IMR-90 (cell line): ENCODE measurements around the gene ATP7A. TPM values are rescaled to one million over a fixed set of nuclear protein-coding genes. Genes with fewer than 3 reads are reported as not detected.

Experiments used
- ATAC-seq: fragments of 200-7000 bp; cut with Tn5 transposase; 2 replicates; pipeline ENCODE4 v1.9.1; 2020; ENCODE audit warnings: low read depth, mild to moderate bottlenecking, moderate library complexity
- BruUV-seq: library from RNA; stranded (reverse); fragments of 400-500 nt; replicated peaks from 2 replicates; lab custom pipeline; 2021; lab: Mats Ljungman, UMichigan
- CTCF ChIA-PET: fragments of 300-600 bp; formaldehyde crosslinking; extraction: SDS; loops from one replicate; lab custom pipeline; 2021; ENCODE audit warnings: antibody characterized with exemption; lab: Yijun Ruan, JAX
- POLR2A ChIA-PET: fragments of 300-600 bp; sonication (Branson Sonifier 250); formaldehyde crosslinking; loops from one replicate; lab custom pipeline; 2022; ENCODE audit warnings: antibody characterized with exemption; ENCODE audit not compliant: unreplicated experiment; lab: Charles Lee
- DNase-seq: peaks from one replicate; pipeline ENCODE4 v3.0.0; 2013
- H2AFZ ChIP-seq: replicated peaks from 2 replicates; pipeline ENCODE3; 2013; ENCODE audit warnings: low read length, mild to moderate bottlenecking; ENCODE audit not compliant: poor library complexity
- H2AK5ac ChIP-seq: 2 replicates; pipeline ENCODE4 v1.6.1; 2013; ENCODE audit warnings: low read depth, low read length, inconsistent platforms
- H2AK9ac ChIP-seq: replicated peaks from 2 replicates; pipeline ENCODE3; 2013; ENCODE audit warnings: mild to moderate bottlenecking, low read depth, low read length, moderate library complexity; ENCODE audit not compliant: poor library complexity
- H2BK120ac ChIP-seq: 2 replicates; pipeline ENCODE4 v1.6.1; 2013; ENCODE audit warnings: low read depth, low read length, inconsistent platforms
- H2BK15ac ChIP-seq: 3 replicates; pipeline ENCODE4 v1.6.1; 2013; ENCODE audit warnings: low read depth, low read length, inconsistent platforms
- H2BK20ac ChIP-seq: 2 replicates; pipeline ENCODE4 v1.6.1; 2013; ENCODE audit warnings: low read depth, mild to moderate bottlenecking, inconsistent platforms, low read length, moderate library complexity
- H2BK5ac ChIP-seq: 2 replicates; pipeline ENCODE4 v1.6.1; 2013; ENCODE audit warnings: mild to moderate bottlenecking, low read depth, low read length, inconsistent platforms; ENCODE audit not compliant: poor library complexity, severe bottlenecking
- H3K14ac ChIP-seq: replicated peaks from 2 replicates; pipeline ENCODE4 v1.6.1; 2013; ENCODE audit warnings: low read depth, low read length, inconsistent platforms
- H3K18ac ChIP-seq: 2 replicates; pipeline ENCODE4 v1.6.1; 2013; ENCODE audit warnings: low read depth, low read length, control low read depth
- H3K23ac ChIP-seq: 2 replicates; pipeline ENCODE4 v1.6.1; 2013; ENCODE audit warnings: low read depth, low read length, inconsistent platforms
- H3K27ac ChIP-seq: 2 replicates; pipeline ENCODE4 v1.5.1; 2013; ENCODE audit warnings: mild to moderate bottlenecking, control low read depth, low read length; ENCODE audit not compliant: insufficient read depth
- H3K27me3 ChIP-seq: 2 replicates; pipeline ENCODE4 v1.6.1; 2013; ENCODE audit warnings: low read length; ENCODE audit not compliant: control insufficient read depth, insufficient read depth
- H3K36me3 ChIP-seq: 2 replicates; pipeline ENCODE4 v1.6.1; 2013; ENCODE audit warnings: low read length, mixed read lengths; ENCODE audit not compliant: control insufficient read depth, insufficient read depth
- H3K4ac ChIP-seq: 2 replicates; pipeline ENCODE4 v1.6.1; 2013; ENCODE audit warnings: low read depth, low read length, inconsistent platforms
- H3K4me1 ChIP-seq: 2 replicates; pipeline ENCODE4 v1.6.1; 2013; ENCODE audit warnings: low read length, mixed read lengths; ENCODE audit not compliant: control insufficient read depth, insufficient read depth
- H3K4me2 ChIP-seq: 2 replicates; pipeline ENCODE4 v1.6.1; 2013; ENCODE audit warnings: low read depth, mild to moderate bottlenecking, control low read depth, low read length, moderate library complexity
- H3K4me3 ChIP-seq: 2 replicates; pipeline ENCODE4 v1.5.1; 2013; ENCODE audit warnings: low read depth, mild to moderate bottlenecking, control low read depth, low read length, moderate library complexity; ENCODE audit not compliant: insufficient read depth
- H3K56ac ChIP-seq: 2 replicates; pipeline ENCODE4 v1.6.1; 2013; ENCODE audit warnings: low read length, inconsistent platforms; ENCODE audit not compliant: insufficient read depth; ENCODE audit errors: extremely low read depth
- H3K79me1 ChIP-seq, 2 experiments: 2 replicates each; pipeline ENCODE4 v1.6.1; 2013; ENCODE audit warnings: low read length in 2 of 2, inconsistent platforms in 1 of 2, low read depth in 1 of 2
- H3K9ac ChIP-seq: 2 replicates; pipeline ENCODE4 v1.6.1; 2013; ENCODE audit warnings: low read depth, low read length, control low read depth
- H3K9me1 ChIP-seq: 2 replicates; pipeline ENCODE4 v1.6.1; 2013; ENCODE audit warnings: low read length, inconsistent platforms; ENCODE audit not compliant: insufficient read depth
- H3K9me3 ChIP-seq: 2 replicates; pipeline ENCODE4 v1.6.1; 2013; ENCODE audit warnings: low read length; ENCODE audit not compliant: control insufficient read depth, insufficient read depth
- H4K20me1 ChIP-seq: 2 replicates; pipeline ENCODE4 v1.6.1; 2013; ENCODE audit warnings: low read length, inconsistent platforms; ENCODE audit not compliant: insufficient read depth
- H4K5ac ChIP-seq: 2 replicates; pipeline ENCODE4 v1.6.1; 2013; ENCODE audit warnings: mild to moderate bottlenecking, low read depth, low read length, control low read depth
- H4K8ac ChIP-seq, 2 experiments: 2 replicates each; pipeline ENCODE4 v1.6.1; 2013; ENCODE audit warnings: low read depth in 2 of 2, low read length in 2 of 2, control low read depth in 1 of 2, inconsistent platforms in 1 of 2
- H4K91ac ChIP-seq: 2 replicates; pipeline ENCODE4 v1.6.1; 2013; ENCODE audit warnings: low read depth, low read length, inconsistent platforms; ENCODE audit not compliant: insufficient read depth
- CEBPB ChIP-seq: IDR thresholded peaks from 2 replicates; pipeline ENCODE4 v1.6.1; 2012; ENCODE audit warnings: low read depth, low read length, improper control_type of control experiment
- CHD1 ChIP-seq: IDR thresholded peaks from 2 replicates; pipeline ENCODE4 v1.6.1; 2012; ENCODE audit warnings: low read depth, low read length, improper control_type of control experiment
- CTCF ChIP-seq: conservative IDR thresholded peaks from 2 replicates; pipeline ENCODE4 v1.5.1; 2012; ENCODE audit warnings: mild to moderate bottlenecking, low read depth, low read length, improper control_type of control experiment
- ELK1 ChIP-seq: fragments of 150-350 bp; IDR thresholded peaks from 2 replicates; pipeline ENCODE4 v1.6.1; 2016; ENCODE audit warnings: low read depth, mild to moderate bottlenecking, low read length, moderate library complexity, borderline replicate concordance
- FOS ChIP-seq: fragments of 150-350 bp; IDR thresholded peaks from 2 replicates; pipeline ENCODE4 v1.6.1; 2016; ENCODE audit warnings: low read depth, low read length
- MAFK ChIP-seq: IDR thresholded peaks from 2 replicates; pipeline ENCODE4 v1.6.1; 2012; ENCODE audit warnings: low read depth, low read length, improper control_type of control experiment
- MAZ ChIP-seq: IDR thresholded peaks from 2 replicates; pipeline ENCODE4 v1.6.1; 2012; ENCODE audit warnings: low read depth, mild to moderate bottlenecking, low read length, improper control_type of control experiment, moderate library complexity, borderline replicate concordance
- MXI1 ChIP-seq: IDR thresholded peaks from 2 replicates; pipeline ENCODE4 v1.6.1; 2012; ENCODE audit warnings: low read depth, mild to moderate bottlenecking, low read length, moderate library complexity, borderline replicate concordance
- NFE2L2 ChIP-seq: fragments of 150-350 bp; IDR thresholded peaks from 2 replicates; pipeline ENCODE4 v1.6.1; 2016; ENCODE audit warnings: low read depth, mild to moderate bottlenecking, low read length
- POLR2A ChIP-seq: IDR thresholded peaks from 2 replicates; pipeline ENCODE4 v1.6.1; 2012; ENCODE audit warnings: mild to moderate bottlenecking, low read depth, low read length
- RAD21 ChIP-seq: IDR thresholded peaks from 2 replicates; pipeline ENCODE4 v1.6.1; 2012; ENCODE audit warnings: low read length, improper control_type of control experiment
- RFX5 ChIP-seq: IDR thresholded peaks from 2 replicates; pipeline ENCODE4 v1.8.0; 2012; ENCODE audit warnings: low read depth, mild to moderate bottlenecking, low read length, moderate library complexity
- SMC3 ChIP-seq: fragments of 150-350 bp; IDR thresholded peaks from 2 replicates; pipeline ENCODE4 v1.6.1; 2016; ENCODE audit warnings: low read depth, mild to moderate bottlenecking, antibody characterized with exemption, low read length, moderate library complexity
- WGBS, 2 experiments: methylation state at CpG; one replicate each; pipeline versions ENCODE4 v1.1.5 to v1.1.7; 2013; ENCODE audit warnings: missing lambda C conversion rate in 2 of 2; ENCODE audit not compliant: insufficient read length in 1 of 2; ENCODE audit errors: extremely low coverage in 2 of 2; 5-methylcytosine and 5-hydroxymethylcytosine counted together
- dilution Hi-C: fragments of 300-500 bp; cut with HindIII; formaldehyde crosslinking; loops from one replicate; pipeline ENCODE4 v1.14.3; 2018; ENCODE audit warnings: low sequenced_read_pairs; ENCODE audit not compliant: unreplicated experiment
- in situ Hi-C: fragments of 300-500 bp; cut with MboI; formaldehyde crosslinking; loops from 3 replicates; pipeline ENCODE4 v1.14.3; 2019; ENCODE audit warnings: low sequenced_read_pairs, inconsistent platforms, mixed read lengths
- intact Hi-C: fragments of 100-400 bp; cut with micrococcal nuclease; formaldehyde crosslinking; loops from 2 replicates; pipeline ENCODE4 v1.10.0; 2022
- polyA plus RNA-seq, 3 experiments: library from polyadenylated mRNA; depleted of rRNA; stranded (reverse); fragments of >200 nt; gene quantifications; 2 replicates each; pipeline ENCODE4 v1.2.3, GENCODE V29; 2012; ENCODE audit warnings: low replicate concordance in 1 of 3
- total RNA-seq: library from RNA; depleted of rRNA; stranded (reverse); fragments of >200 nt; gene quantifications from 2 replicates; pipeline ENCODE4 v1.2.3, GENCODE V29; 2012
- TF ChIP-seq, protein P1 (sequence below): fragments of 150-350 bp; IDR thresholded peaks from 2 replicates; pipeline ENCODE4 v1.6.1; 2017; ENCODE audit warnings: mild to moderate bottlenecking, antibody characterized with exemption, low read length, low read depth

ATP7A gene
- total and polyA plus RNA-seq, 2 of the 4 experiments (the other 2 are of a cell fraction), result 4.2 to 22.4 TPM

DNA sequence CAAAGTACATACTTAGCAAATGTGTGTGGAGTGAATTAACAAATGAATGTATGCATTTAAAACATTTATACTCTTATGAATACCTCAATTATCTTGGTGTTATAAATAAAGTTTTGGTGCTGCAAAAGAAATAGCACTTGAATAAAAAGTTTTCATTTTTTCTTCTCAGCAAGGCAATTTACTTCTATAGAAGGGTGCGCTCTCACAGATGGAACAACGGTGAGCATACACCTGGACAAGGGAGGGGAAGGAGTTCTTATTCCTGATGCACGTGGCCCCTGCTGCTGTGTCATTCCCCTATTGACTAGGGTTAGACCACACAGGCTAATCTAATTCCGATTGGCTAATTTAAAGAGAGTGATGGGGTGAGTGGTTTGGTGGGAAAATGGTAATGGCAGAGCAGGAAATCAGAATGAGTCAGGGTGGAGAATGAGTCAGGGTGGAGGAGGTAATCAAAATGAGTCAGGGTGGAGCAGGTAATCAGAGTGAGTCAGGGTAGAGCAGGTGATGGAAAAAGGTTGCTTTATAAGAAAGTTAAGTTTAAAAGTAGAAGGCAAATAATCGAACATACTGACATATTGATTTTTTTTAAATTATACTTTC is 165.4 kb downstream of the ATP7A start:
- no peak overlapping the region for H3K4ac ChIP-seq
- POLR2A ChIA-PET, result no interaction called here
- H3K23ac ChIP-seq, result no peak overlapping the region
- no peak overlapping the region for H3K27ac ChIP-seq
- ATAC-seq (no peak), DNase-seq (no peak)
- TF ChIP-seq ELK1 (no peak), RAD21 (no peak), MAZ (no peak), CTCF (no peak), CHD1 (no peak), POLR2A (no peak), MAFK (no peak), FOS (no peak), NFE2L2 (no peak), RFX5 (no peak), MXI1 (no peak), SMC3 (no peak), CEBPB (no peak)
- TF ChIP-seq, protein P1, sequence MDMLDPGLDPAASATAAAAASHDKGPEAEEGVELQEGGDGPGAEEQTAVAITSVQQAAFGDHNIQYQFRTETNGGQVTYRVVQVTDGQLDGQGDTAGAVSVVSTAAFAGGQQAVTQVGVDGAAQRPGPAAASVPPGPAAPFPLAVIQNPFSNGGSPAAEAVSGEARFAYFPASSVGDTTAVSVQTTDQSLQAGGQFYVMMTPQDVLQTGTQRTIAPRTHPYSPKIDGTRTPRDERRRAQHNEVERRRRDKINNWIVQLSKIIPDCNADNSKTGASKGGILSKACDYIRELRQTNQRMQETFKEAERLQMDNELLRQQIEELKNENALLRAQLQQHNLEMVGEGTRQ, result no peak
- no TSS peak for BruUV-seq
- H4K5ac ChIP-seq, result no peak overlapping the region
- dilution Hi-C loops, result no loop called here
- no peaks in the 10 kb centered on the region for H3K36me3 ChIP-seq
- CTCF ChIA-PET, result interaction anchor here (0.6 kb wide), 1 partner anchor 9 kb away, joined by 3 read pairs; no protein-coding TSS in a partner anchor
- no peak overlapping the region for H2BK5ac ChIP-seq
- H3K4me3 ChIP-seq, result no peak overlapping the region
- H2BK20ac ChIP-seq, result no peak overlapping the region
- no peaks in the 10 kb centered on the region for H3K79me1 ChIP-seq
- peaks cover 2% of the 10 kb centered on the region; the same call in 1 of the 2 replicates for H3K9me3 ChIP-seq
- 55% methylated on average over 2 of the region's 5 CpGs; no CpG with 5 or more reads in 1 of the 2 experiments for WGBS, 2 experiments
- H3K9ac ChIP-seq, result no peak overlapping the region
- no peaks in the 10 kb centered on the region for H3K4me1 ChIP-seq
- no peak overlapping the region for H2AFZ ChIP-seq
- H2BK120ac ChIP-seq, result no peak overlapping the region
- H2AK9ac ChIP-seq, result no peak overlapping the region
- intact Hi-C loops, result no loop called here
- H3K4me2 ChIP-seq, result no peak overlapping the region
- no peak overlapping the region for H4K8ac ChIP-seq
- no peaks in the 10 kb centered on the region for H3K9me1 ChIP-seq
- no peaks in the 10 kb centered on the region for H4K20me1 ChIP-seq
- no peak overlapping the region for H4K91ac ChIP-seq
- H3K27me3 ChIP-seq, result no peaks in the 10 kb centered on the region
- H3K14ac ChIP-seq, result no peak overlapping the region
- no peak overlapping the region for H2AK5ac ChIP-seq
- no peak overlapping the region for H3K18ac ChIP-seq
- H2BK15ac ChIP-seq, result no peak overlapping the region
- H3K56ac ChIP-seq, result no peak overlapping the region
- in situ Hi-C loops, result no loop called here
